CD4-positive, alpha-beta T cell treated with Interferon alpha-2 for 1 hour (primary cell): ENCODE data around the gene TACC2.
"Not testable (repeated sequence)": the region's sequence is repeated elsewhere in the genome, so short reads cannot be mapped to it uniquely, and the experiment has no call there.

Experiments used
- DNase-seq, 2 donors: peaks; one replicate each; pipeline ENCODE4 v3.0.0-alpha.2; 2020 to 2022

Gene TACC2

GRCh38 chr10:122096181-122096580, 107.2 kb downstream of the TACC2 start:
- DNase-seq: not testable (repeated sequence)

- no peak for DNase-seq
These were observed 107.7 kb downstream of the TACC2 start for GRCh38 chr10:122096705-122097104.

GRCh38 chr10:122097935-122098334, 109.0 kb downstream of the TACC2 start:
- no peak for DNase-seq

- no peak for DNase-seq
These were observed 110.0 kb downstream of the TACC2 start for GRCh38 chr10:122098924-122099323.

- DNase-seq: no peak
These were observed 110.6 kb downstream of the TACC2 start for GRCh38 chr10:122099562-122099961.

- no peak for DNase-seq
These were observed 113.3 kb downstream of the TACC2 start for GRCh38 chr10:122102146-122102868.

- DNase-seq: no peak
These were observed 114.0 kb downstream of the TACC2 start for GRCh38 chr10:122102869-122103525.

GRCh38 chr10:122103592-122103991, 114.6 kb downstream of the TACC2 start:
- no peak for DNase-seq

GRCh38 chr10:122108786-122109185, 119.8 kb downstream of the TACC2 start:
- DNase-seq: not testable (repeated sequence)

- no peak for DNase-seq
These were observed 123.2 kb downstream of the TACC2 start for GRCh38 chr10:122112021-122112616.

GRCh38 chr10:122112625-122113160, 123.7 kb downstream of the TACC2 start:
- DNase-seq: no peak

GRCh38 chr10:122113161-122113944, 124.4 kb downstream of the TACC2 start:
- DNase-seq: no peak

- DNase-seq: no peak
These were observed 125.2 kb downstream of the TACC2 start for GRCh38 chr10:122113945-122114747.

GRCh38 chr10:122115874-122116273, 126.9 kb downstream of the TACC2 start:
- DNase-seq: no peak

- no peak for DNase-seq
These were observed 127.4 kb downstream of the TACC2 start for GRCh38 chr10:122116331-122116730.

GRCh38 chr10:122117475-122117874, 128.5 kb downstream of the TACC2 start:
- DNase-seq: no peak

GRCh38 chr10:122120008-122120744, 131.2 kb downstream of the TACC2 start:
- DNase-seq: no peak

GRCh38 chr10:122121059-122121458, 132.1 kb downstream of the TACC2 start:
- DNase-seq: no peak

- no peak for DNase-seq
These were observed 133.5 kb downstream of the TACC2 start for GRCh38 chr10:122122493-122122892.

- DNase-seq: no peak
These were observed 134.2 kb downstream of the TACC2 start for GRCh38 chr10:122123186-122123585.

GRCh38 chr10:122124342-122124741, 135.4 kb downstream of the TACC2 start:
- DNase-seq: no peak
